ENCODE data around the gene AFF3.

AFF3 gene

DNA sequence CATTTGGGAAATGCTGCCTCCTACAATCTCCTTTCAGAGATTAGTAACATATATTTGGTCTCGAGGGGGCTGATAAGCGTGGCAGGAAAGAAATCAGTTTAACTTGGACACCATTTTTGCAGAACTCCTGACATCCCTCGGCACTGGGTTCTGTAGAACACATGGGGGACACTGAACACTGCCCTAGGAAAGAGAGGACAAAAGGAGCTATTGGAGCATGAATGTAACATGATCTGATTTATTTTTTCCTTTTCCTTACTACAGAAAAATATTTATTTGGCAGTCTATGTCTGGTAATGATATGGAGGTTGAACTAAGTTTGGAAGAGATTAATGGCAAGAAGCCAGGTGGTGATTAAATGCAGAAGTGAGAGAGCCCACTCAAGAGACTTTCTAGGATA lies 153.8 kb downstream of the AFF3 start:
- TF ChIP-seq, protein P1, sequence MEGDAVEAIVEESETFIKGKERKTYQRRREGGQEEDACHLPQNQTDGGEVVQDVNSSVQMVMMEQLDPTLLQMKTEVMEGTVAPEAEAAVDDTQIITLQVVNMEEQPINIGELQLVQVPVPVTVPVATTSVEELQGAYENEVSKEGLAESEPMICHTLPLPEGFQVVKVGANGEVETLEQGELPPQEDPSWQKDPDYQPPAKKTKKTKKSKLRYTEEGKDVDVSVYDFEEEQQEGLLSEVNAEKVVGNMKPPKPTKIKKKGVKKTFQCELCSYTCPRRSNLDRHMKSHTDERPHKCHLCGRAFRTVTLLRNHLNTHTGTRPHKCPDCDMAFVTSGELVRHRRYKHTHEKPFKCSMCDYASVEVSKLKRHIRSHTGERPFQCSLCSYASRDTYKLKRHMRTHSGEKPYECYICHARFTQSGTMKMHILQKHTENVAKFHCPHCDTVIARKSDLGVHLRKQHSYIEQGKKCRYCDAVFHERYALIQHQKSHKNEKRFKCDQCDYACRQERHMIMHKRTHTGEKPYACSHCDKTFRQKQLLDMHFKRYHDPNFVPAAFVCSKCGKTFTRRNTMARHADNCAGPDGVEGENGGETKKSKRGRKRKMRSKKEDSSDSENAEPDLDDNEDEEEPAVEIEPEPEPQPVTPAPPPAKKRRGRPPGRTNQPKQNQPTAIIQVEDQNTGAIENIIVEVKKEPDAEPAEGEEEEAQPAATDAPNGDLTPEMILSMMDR (IDR thresholded peaks at IDR 0.05; ENCODE audit: borderline replicate concordance, insufficient read depth, low read depth, low read length) = no peak
- H3K4me3 ChIP-seq (ENCODE audit: low read depth, low read length) = no peak overlapping the region

DNA sequence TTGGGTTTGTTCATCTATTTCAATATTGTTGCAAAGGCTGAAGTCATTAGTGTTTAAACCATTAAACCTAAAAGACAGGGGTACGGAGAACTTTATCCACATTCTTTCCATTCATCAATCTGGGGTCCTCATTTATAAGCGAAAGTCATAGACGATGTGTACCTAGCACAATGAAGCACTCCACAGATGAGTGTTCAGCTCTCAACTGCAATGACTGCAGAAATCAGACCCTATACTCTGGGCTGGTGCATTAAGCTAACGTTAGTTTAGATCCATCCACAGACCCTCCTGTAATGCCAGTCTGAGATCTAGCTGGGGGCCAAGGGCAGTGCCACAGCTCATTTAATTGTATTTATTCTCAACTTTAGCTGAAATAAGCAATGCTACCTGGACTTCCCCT lies 155.2 kb downstream of the AFF3 start:
- H3K4me3 ChIP-seq (ENCODE audit: low read depth, low read length) = no peak overlapping the region
- TF ChIP-seq, protein P1 (IDR thresholded peaks at IDR 0.05; ENCODE audit: borderline replicate concordance, insufficient read depth, low read depth, low read length) = no peak

DNA sequence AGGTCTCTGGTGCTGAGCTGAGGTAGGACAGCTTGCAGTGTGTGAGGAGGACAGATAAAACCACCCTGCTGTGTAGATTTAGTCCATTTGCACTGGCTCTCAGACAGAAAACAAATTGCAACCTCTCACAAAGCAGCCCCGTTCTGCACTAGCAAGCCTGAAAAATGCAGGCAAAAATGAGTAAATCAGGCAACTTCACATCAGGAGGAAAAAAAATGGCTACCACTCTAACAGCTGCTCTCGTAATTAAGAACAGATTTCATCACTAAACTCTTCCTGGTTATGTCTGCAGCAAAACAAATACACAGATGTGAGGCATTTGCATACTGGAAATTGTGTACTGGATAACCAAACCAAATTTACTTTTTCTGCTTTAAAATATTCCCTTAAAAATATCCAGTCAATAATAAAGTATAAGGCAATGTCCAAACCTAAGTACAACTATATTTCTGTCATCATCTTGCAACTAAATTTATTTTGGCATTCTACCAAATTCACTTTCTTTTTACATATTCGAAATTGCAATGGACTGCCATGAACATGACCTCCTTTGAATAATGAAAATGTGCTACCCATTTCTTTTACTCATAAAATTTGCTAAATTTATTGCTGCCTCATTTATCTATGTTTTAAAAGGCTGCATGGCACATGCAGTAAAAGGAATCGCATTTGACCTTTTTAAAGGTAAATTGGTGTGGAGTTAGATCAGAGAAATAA lies 157.4 kb downstream of the AFF3 start:
- no peak overlapping the region for H3K4me3 ChIP-seq (ENCODE audit: low read depth, low read length)
- TF ChIP-seq, protein P1 (IDR thresholded peaks at IDR 0.05; ENCODE audit: borderline replicate concordance, insufficient read depth, low read depth, low read length) = no peak

DNA sequence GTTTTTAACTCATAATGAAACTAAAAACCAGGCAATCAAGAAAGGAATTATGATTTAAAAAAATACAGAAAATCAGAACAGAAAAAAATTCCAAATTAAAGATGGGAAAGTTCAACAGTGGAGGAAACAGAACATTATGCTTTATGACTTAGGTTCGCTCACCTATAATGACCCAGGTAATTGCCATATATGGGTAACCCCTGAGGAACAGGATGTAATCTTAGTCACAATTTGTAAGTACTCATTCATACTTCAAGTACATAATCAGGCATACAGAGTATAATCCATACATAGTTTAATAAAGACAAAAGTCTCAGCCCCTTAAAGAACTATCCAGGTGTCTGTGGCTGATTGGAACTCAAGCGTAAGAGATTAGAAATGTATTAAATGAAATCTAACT lies 159.6 kb downstream of the AFF3 start:
- TF ChIP-seq, protein P1 (IDR thresholded peaks at IDR 0.05; ENCODE audit: borderline replicate concordance, insufficient read depth, low read depth, low read length) = no peak

DNA sequence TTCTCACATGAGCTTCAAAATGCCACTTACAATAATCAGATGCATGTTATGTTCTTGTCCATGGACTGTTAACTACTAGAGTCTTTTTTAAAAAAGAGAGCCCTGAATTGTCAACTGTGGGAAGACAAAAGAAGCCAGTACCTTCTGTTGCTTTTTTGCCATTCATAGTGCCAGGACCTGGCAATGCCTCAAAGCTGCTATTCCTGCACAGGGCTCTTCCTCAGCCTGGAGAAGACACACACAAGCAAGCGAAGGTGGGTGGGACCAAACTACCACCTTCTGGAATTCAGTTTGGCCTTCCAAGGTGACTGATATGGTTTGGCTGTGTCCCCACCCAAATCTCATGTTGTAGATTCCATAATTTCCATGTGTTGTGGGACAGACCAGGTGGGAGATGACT lies 160.6 kb downstream of the AFF3 start:
- TF ChIP-seq, protein P1 (IDR thresholded peaks at IDR 0.05; ENCODE audit: borderline replicate concordance, insufficient read depth, low read depth, low read length) = no peak
- no peak overlapping the region for H3K4me3 ChIP-seq (ENCODE audit: low read depth, low read length)

More for the DNA sequence above, 159.6 kb downstream of the AFF3 start:
- no peak overlapping the region for H3K4me3 ChIP-seq (ENCODE audit: low read depth, low read length)

DNA sequence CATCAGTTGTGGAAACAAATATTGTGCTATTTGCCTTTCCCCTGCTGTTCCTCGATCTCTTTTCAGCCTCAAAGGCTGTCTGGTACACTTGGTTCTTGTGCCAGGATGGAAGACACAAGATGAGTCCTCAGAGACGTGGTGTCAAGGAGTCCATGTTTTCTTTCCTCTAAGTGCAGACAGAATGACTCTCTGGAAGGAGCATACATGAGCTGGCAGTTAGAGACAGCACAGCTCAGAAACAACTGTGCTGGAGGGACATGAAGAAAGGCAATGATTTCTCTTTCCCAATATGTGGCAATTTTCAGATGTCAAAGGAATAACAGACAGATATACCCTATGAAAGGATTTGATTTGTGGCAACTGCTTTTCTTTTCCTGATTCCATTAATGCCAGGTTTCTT lies 162.2 kb downstream of the AFF3 start:
- TF ChIP-seq, protein P1 (IDR thresholded peaks at IDR 0.05; ENCODE audit: borderline replicate concordance, insufficient read depth, low read depth, low read length) = no peak
- H3K4me3 ChIP-seq (ENCODE audit: low read depth, low read length) = no peak overlapping the region

DNA sequence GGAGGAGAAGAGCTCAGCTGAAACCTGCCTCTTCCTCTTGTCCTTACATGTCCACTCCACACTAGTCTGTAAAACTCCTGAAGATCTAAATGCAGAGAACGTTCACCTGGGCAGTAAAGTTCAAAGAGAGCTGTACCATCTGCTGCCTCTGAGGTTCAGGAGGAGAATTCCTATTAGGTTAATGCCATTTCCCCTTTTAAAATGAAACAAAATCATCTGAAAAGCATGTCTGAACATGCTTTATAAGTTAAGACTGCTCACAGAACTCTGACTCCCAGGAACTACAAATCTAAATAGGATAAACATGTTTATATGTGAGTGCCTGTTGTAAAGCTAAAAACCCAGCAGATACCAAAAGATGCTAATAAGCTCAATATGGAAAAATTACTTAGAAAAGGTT lies 164.4 kb downstream of the AFF3 start:
- no peak overlapping the region for H3K4me3 ChIP-seq (ENCODE audit: low read depth, low read length)
- TF ChIP-seq, protein P1 (IDR thresholded peaks at IDR 0.05; ENCODE audit: borderline replicate concordance, insufficient read depth, low read depth, low read length) = no peak

Data from GM12875 (cell line).